GM19438 (cell line): ENCODE results near the gene HMCN1.
"Not testable (repeated sequence)": the region's sequence is repeated elsewhere in the genome, so short reads cannot be mapped to it uniquely, and the experiment has no call there.

Source experiments
- ATAC-seq: cut with Tn5 transposase; IDR thresholded peaks from one replicate; pipeline ENCODE4 v1.9.1; 2021; ENCODE audit warnings: low read depth; ENCODE audit not compliant: unreplicated experiment

HMCN1 gene

GRCh38 chr1:185739967-185740366 lies 5.8 kb downstream of the HMCN1 start:
- ATAC-seq: no peak

- no peak for ATAC-seq
Observed at GRCh38 chr1:185741551-185741950, 7.4 kb downstream of the HMCN1 start.

GRCh38 chr1:185742403-185742802 lies 8.2 kb downstream of the HMCN1 start:
- ATAC-seq: no peak

- no peak for ATAC-seq
Observed at GRCh38 chr1:185745165-185745564, 11.0 kb downstream of the HMCN1 start.

- ATAC-seq: no peak
Observed at GRCh38 chr1:185759061-185759460, 24.9 kb downstream of the HMCN1 start.

GRCh38 chr1:185761841-185762240 lies 27.6 kb downstream of the HMCN1 start:
- ATAC-seq: no peak

GRCh38 chr1:185767508-185768120 lies 33.4 kb downstream of the HMCN1 start:
- ATAC-seq: no peak

GRCh38 chr1:185768371-185768770 lies 34.2 kb downstream of the HMCN1 start:
- ATAC-seq: no peak

GRCh38 chr1:185769136-185769535 lies 34.9 kb downstream of the HMCN1 start:
- no peak for ATAC-seq

GRCh38 chr1:185774394-185774793 lies 40.2 kb downstream of the HMCN1 start:
- ATAC-seq: no peak

GRCh38 chr1:185775501-185775900 lies 41.3 kb downstream of the HMCN1 start:
- ATAC-seq: no peak

GRCh38 chr1:185776522-185776921 lies 42.3 kb downstream of the HMCN1 start:
- ATAC-seq: no peak

GRCh38 chr1:185783860-185784259 lies 49.7 kb downstream of the HMCN1 start:
- not testable (repeated sequence) for ATAC-seq

GRCh38 chr1:185785586-185785985 lies 51.4 kb downstream of the HMCN1 start:
- no peak for ATAC-seq

- no peak for ATAC-seq
Observed at GRCh38 chr1:185786524-185786923, 52.3 kb downstream of the HMCN1 start.

GRCh38 chr1:185787238-185787637 lies 53.0 kb downstream of the HMCN1 start:
- no peak for ATAC-seq

GRCh38 chr1:185788386-185788785 lies 54.2 kb downstream of the HMCN1 start:
- no peak for ATAC-seq

- ATAC-seq: no peak
Observed at GRCh38 chr1:185789501-185790193, 55.5 kb downstream of the HMCN1 start.

GRCh38 chr1:185790194-185790735 lies 56.1 kb downstream of the HMCN1 start:
- ATAC-seq: no peak

GRCh38 chr1:185792040-185792439 lies 57.8 kb downstream of the HMCN1 start:
- no peak for ATAC-seq

GRCh38 chr1:185794495-185794894 lies 60.3 kb downstream of the HMCN1 start:
- not testable (repeated sequence) for ATAC-seq

GRCh38 chr1:185795181-185795580 lies 61.0 kb downstream of the HMCN1 start:
- no peak for ATAC-seq
